HL-60 (cell line): ENCODE data around the gene CLCNKA.

ENCODE experiments used
- GABPA ChIP-seq: IDR thresholded peaks from 2 replicates; pipeline ENCODE4 v1.6.1; 2012; ENCODE audit warnings: low read depth
- POLR2AphosphoS5 ChIP-seq: IDR thresholded peaks from 2 replicates; pipeline ENCODE4 v1.6.1; 2012; ENCODE audit warnings: low read depth
- TF ChIP-seq, protein P1 (sequence below): IDR thresholded peaks from one replicate; pipeline ENCODE4 v1.5.1; 2011; ENCODE audit warnings: low read length, control low read depth, inconsistent platforms; ENCODE audit not compliant: insufficient read depth

DNA sequence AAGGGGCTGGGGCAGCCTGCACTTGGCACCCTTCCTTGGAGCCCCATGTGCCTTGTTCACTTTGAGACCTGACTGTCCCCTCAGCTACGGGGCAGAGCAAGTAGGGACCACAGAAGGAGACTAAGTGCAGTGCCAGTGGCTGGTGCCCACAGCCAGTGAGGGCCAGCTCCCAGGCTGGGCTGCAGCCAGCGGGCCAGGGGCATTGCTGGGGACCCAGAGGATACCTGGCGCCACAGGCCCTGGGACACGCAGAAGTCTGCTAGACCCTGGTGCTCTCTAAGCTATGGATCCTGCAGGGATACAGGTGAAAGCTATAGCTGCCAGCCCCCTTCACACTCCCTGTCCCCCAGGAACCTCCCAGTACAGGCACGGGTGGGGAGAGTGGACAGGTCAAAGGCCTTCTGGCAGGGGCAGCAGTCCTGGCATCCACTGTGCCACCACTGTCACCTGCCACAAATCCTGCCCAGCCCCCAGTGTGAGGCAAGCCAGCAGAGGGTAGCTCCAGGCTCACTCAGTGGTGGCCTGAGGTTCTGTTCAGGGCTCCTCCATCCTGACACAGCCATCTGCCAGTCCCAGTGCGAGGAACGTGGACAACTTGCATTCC is 1.3 kb downstream of the CLCNKA start:
- TF ChIP-seq, protein P1, sequence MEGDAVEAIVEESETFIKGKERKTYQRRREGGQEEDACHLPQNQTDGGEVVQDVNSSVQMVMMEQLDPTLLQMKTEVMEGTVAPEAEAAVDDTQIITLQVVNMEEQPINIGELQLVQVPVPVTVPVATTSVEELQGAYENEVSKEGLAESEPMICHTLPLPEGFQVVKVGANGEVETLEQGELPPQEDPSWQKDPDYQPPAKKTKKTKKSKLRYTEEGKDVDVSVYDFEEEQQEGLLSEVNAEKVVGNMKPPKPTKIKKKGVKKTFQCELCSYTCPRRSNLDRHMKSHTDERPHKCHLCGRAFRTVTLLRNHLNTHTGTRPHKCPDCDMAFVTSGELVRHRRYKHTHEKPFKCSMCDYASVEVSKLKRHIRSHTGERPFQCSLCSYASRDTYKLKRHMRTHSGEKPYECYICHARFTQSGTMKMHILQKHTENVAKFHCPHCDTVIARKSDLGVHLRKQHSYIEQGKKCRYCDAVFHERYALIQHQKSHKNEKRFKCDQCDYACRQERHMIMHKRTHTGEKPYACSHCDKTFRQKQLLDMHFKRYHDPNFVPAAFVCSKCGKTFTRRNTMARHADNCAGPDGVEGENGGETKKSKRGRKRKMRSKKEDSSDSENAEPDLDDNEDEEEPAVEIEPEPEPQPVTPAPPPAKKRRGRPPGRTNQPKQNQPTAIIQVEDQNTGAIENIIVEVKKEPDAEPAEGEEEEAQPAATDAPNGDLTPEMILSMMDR = no peak
- TF ChIP-seq GABPA = no peak
- TF ChIP-seq POLR2AphosphoS5 = no peak
